HS-27A (cell line): ENCODE results near the gene EMP3.

ENCODE experiments used
- DNase-seq: peaks from one replicate; pipeline ENCODE4 v3.0.0-alpha.2; 2012; ENCODE audit warnings: low read depth, missing footprints

The EMP3 gene

GRCh38 chr19:48379058-48379457 is 53.7 kb downstream of the EMP3 start:
- DNase-seq, result no peak
